GM21390 (cell line): ENCODE data around the gene HAUS3.
"Not testable (repeated sequence)": the region's sequence is repeated elsewhere in the genome, so short reads cannot be mapped to it uniquely, and the experiment has no call there.

ENCODE experiments used
- ATAC-seq: cut with Tn5 transposase; IDR thresholded peaks from one replicate; pipeline ENCODE4 v1.9.1; 2021; ENCODE audit not compliant: unreplicated experiment

Gene HAUS3

GRCh38 chr4:2231082-2231481, 10.8 kb downstream of the HAUS3 start:
- no peak for ATAC-seq

DNA sequence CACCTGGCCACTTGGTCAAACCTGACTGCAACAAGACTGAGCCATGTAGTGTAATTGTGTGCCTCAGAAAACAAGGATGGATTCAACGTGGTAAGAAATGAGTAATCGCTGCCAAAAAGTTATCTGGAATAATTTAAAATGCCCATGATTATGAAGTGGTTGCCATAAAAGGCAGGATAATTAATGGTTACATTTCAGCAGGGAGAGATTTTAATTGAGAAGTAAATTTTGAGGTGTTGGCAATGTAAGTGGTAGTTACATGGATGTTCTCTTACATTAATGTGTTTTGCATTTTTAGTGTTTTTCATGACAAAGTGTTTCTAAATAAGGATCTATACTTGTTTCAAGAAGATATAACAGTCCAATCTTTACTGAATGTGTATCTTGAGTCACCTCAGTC, 15.7 kb downstream of the HAUS3 start:
- no peak for ATAC-seq

GRCh38 chr4:2222838-2223237, 19.1 kb downstream of the HAUS3 start:
- ATAC-seq, result no peak

GRCh38 chr4:2221378-2221777, 20.5 kb downstream of the HAUS3 start:
- not testable (repeated sequence) for ATAC-seq

DNA sequence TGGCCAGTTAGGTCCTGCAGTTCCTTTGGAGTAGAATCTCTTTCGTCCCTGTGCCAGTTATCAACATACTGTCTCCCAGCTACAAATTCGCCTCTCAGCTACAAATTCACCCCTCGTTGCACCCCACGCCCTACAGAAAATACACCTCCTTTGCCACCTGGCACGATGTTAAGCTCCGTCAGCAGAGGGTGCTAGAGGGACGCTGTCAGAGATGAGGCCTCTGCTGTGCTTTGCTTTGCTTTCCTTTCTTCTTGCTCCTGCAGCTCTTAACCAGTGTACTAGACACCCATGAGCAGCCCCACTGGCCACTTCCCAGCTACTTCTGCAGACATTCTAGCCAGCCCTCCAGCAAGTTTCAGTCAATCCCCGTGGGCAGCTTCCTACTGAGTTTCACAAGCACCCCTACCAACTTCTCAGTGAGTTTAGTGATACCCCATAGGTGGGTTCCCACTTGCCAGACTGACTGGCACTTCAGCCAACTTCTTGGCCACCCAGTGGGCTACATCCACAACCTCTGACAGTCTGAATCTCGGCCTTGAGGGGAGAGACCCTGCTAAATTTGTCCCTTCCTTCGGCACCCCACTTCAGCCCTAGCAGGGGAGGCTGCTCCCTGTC, 21.8 kb downstream of the HAUS3 start:
- peak; percentile 51 for ATAC-seq

DNA sequence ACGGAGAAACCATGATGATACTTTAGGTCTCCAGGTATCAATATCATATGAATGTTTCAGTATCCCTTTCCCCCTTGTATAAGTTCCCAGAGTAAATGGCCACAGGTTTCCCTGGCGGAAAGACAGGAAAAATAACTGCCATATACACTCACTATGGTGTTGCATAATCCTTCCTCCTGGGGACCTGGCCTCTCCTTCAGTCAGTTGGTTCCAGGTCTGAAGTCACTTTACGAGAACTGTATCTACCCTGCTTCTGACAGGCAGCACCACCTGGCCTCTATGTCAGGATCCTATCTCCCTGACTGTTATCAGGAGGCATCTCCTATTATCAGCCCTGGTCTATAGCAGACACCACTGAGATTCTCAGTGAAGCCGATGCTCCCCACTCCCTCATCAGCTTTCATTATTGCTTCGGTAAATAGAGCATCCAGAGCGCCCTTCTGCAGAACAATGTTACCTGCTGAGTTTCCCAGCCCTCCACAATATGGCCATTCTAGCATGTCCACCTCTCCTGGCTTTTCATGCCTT, 22.6 kb downstream of the HAUS3 start:
- no peak for ATAC-seq

DNA sequence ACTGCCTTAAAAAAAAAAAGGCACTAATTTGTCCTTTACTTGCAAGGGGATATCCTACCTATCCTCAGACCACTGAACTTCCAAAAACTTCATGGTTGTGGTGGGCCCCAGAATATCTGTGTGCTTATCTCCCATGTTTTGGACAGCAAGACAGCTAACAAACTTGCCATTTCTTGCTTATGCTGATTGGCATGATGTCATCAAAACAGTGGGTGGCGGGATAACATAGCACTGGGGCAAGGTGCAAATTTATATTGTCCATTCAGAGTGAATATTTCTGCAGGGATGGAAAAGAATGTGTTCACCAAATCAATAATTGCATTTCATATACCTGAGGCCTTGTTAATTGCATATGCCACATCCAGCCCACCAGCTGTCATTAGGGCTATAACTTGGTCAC, 23.5 kb downstream of the HAUS3 start:
- no peak for ATAC-seq

DNA sequence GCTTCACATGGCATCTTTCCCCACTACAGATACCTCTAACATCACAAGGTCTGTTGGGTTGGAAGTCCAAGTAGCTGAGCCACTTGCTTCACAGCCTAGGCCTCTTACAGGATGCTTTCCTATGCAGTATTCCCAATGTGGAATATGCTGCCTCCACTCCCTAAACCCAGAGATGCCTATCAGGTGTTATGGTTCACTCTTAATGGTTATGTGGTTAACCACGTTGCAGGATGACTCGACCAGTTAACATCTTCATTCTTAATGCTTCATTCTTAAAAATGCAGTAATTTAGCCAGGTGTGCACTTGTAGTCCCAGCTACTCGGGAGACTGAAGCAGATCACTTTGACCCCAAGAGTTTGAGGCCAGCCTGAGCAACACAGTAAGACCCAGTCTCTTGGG, 24.2 kb downstream of the HAUS3 start:
- ATAC-seq, result no peak

DNA sequence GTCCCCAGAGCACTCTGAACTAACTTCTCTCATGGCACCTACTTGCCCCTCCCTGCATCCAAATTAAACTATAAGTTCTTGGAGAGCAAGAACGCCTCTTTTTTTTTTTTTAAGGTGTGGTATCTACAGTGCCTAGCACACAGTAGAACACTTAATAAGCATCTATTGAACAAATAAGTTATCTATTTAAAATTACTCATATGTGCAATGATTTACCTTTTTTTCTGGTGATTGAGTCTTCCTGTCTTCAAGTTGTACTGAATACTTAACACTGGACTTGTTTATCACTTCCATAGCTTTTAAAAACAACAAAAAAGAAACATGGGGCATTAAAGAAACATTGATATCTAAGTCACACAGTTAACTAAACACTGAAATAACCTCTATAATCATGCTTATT, 29.1 kb downstream of the HAUS3 start:
- ATAC-seq, result no peak

DNA sequence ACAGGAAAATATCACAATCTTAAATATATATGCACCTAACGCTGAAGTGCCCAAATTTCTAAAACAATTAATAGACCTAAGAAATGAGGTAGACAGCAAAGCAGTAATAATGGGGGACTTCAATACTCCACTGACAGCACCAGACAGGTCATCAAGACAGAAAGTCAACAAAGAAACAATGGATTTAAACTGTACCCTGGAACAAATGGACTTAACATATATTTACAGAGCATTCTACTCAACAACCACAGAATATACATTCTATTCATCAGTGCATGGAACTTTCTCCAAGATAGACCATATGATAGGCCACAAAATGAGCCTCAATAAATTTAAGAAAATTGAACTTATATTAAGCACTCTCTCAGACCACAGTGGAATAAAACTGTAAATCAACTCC, 39.1 kb downstream of the HAUS3 start:
- ATAC-seq, result not testable (repeated sequence)

- no peak for ATAC-seq
Measured at GRCh38 chr4:2194496-2194895, 47.4 kb downstream of the HAUS3 start.

- ATAC-seq, result no peak
Measured at GRCh38 chr4:2193326-2193725, 48.6 kb downstream of the HAUS3 start.

- ATAC-seq, result no peak
Measured at GRCh38 chr4:2186865-2187172, 55.1 kb downstream of the HAUS3 start.

GRCh38 chr4:2186133-2186864, 55.6 kb downstream of the HAUS3 start:
- ATAC-seq, result no peak

DNA sequence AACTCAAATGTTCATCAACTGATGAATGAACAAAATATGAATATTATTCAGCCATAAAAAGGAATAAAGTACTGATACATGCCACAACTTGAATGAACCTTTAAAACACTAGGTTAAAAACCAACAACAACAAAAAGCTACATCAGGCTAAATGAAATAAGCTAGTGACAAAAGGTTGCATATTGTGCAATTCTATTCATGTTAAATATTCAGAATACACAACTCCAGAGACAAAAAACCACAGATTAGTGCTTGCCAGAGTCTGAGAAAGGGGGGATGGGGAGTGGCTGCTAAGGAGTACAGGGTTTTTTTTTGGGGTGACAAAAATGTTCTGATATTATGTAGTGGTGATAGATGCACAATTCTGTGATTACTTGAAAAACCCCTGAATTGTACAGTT, 58.5 kb downstream of the HAUS3 start:
- no peak for ATAC-seq

DNA sequence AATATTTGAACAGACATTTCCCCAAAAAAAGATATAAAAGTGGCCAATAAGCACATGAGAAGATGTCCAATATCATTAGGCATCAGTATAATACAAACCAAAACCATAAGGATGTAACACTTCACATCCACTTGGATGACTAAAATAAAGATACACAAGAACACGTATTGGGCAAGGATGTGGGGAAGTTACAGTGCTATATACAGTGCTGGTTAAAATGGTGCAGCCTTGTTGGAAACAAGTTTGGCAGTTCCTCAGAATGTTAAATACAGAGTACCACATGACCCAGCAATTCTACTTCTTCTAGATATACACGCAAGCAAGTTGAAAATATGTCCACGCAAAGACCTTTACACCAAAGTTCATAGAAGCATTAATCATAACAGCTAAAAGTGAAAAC, 58.9 kb downstream of the HAUS3 start:
- ATAC-seq, result no peak

- no peak for ATAC-seq
Measured at GRCh38 chr4:2180410-2180809, 61.5 kb downstream of the HAUS3 start.

- no peak for ATAC-seq
Measured at GRCh38 chr4:2179717-2180116, 62.2 kb downstream of the HAUS3 start.

- ATAC-seq, result no peak
Measured at GRCh38 chr4:2178986-2179385, 62.9 kb downstream of the HAUS3 start.
